HG02970 (cell line): ENCODE data around the gene GANC.

Source experiments
- ATAC-seq: cut with Tn5 transposase; IDR thresholded peaks from one replicate; pipeline ENCODE4 v1.9.1; 2021; ENCODE audit warnings: mild to moderate bottlenecking, moderate library complexity, moderate number of reproducible peaks; ENCODE audit not compliant: unreplicated experiment, low FRiP score

Gene GANC

DNA sequence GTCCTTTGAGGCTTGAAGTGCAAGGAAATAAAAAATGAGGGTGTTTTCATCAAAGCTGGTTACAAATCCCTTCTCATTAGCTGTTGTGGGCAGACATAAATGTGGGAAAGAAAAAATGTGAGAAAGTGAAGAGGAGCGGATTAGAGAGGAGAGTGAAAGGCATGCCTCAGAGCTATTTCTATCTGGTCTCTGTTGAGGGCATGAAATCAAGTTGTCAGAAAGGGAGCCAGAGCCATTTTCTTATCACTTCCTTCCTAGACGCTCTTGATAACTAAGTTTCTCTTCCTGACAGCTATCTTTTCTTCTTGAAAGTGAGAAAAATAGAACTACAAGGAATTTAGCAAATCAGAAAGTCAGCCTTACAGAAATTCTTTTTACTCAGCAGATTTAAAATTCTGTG, 65.5 kb downstream of the GANC start:
- ATAC-seq: no peak

DNA sequence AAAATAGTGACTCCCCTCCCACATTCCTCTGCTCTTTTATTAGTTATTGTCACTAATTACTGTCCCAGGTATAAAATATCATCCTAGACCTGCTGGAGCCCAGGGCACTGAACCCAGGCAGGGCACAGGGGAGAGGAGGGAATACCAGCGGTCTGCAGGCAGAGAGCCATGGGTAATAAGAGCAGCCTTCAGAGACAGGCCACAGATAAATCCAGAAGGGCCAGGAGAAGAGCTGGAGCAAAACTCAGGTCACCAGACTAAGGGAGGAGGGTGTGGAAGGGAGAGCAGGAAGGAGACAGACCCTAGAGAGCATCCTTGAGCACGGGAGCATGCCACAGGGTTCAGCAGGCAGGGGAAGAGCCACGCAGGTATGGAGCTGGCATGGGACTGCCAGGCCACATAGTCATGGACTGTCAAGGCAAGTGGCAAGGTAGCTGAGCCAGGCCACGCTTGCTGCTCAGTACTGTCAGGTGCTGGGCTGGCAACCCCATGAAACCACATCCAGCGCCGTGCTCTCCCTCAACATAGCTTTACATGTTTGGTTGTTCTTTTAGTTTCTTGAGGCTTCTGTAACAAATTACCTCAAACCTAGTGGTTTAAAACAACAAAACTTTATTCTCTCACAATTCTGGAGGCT, 70.7 kb downstream of the GANC start:
- no peak for ATAC-seq

DNA sequence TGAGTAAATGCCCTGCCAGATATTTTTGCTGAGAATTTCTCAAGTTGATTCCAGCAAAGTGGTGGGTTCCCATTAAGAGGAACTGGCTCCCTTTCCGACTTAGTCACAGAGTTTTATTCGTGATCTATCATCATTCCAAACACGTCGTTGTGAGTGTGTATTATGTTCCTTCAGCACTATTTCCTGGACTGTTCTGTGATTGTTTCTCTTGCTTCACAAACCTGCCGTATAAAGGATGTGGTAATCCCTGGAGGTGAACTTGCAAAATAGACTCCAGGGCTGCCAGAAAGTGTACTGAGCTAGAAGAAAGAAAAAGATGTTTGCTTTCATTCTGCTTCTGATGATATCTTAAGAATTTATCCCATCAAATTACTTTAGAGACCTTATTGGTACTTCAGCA, 71.8 kb downstream of the GANC start:
- ATAC-seq: no peak

DNA sequence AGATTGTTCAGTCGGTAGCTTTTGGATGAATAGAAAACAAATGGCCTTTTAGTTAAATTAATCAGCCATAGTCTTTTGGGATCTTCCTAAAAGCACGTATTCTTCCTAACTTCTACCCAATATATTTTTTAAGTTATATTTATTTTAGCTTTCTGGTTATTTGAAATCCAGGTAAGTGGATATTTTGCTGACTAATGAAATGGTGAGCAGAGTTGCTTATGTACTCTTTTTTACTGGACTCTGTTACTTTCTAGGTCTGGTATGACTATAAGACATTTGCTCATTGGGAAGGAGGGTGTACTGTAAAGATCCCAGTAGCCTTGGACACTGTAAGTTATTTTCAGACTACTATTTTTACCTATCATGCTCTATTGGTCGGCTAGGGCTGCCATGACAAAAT, 72.5 kb downstream of the GANC start:
- ATAC-seq: no peak

DNA sequence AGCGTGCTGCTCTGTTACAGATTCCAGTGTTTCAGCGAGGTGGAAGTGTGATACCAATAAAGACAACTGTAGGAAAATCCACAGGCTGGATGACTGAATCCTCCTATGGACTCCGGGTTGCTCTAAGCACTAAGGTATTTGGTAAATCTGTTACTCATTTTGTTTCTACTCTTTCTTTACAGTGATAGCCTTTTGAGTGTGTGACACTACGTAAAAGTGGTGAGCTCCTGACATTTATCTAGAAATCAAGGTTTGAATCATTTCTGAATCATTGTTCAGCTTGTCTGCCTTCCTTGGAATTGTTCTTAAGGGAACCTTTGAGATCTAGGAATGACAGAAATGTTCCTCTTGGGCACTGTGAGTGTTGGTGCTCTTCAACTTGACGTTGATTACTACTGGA, 75.1 kb downstream of the GANC start:
- no peak for ATAC-seq

DNA sequence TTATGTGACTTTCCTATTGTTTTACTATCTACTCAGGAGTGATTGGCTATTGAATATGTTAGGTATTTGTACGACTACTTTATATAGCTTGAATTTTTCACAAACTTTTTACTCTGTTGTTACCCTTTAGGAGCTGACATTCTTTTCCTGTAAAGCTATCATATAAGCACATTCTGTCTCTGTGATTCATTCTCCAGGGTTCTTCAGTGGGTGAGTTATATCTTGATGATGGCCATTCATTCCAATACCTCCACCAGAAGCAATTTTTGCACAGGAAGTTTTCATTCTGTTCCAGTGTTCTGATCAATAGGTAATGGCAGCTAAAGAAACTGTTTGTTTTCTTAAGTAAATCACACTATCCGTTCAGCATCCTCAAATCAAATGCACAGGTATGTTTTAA, 76.2 kb downstream of the GANC start:
- ATAC-seq: no peak

DNA sequence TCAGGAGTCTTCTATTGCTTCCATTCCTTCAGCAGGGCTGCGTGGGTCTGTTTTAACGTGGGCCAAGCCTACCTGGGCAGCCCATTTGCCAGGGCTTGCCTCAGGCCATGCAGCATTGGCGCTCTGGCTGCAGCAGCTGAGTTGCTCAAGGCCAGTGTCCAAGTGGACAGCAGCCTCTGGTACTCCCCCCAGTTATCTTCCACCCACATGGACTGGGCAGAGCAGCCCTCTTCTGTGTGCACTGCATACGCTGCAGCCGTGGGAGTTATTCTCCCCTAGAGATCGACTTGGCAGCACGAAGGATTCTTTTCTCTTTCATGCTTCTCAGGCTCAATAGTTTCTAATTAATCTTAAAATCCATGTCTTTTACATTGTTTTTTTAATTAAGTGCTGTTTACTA, 79.4 kb downstream of the GANC start:
- ATAC-seq: no peak

DNA sequence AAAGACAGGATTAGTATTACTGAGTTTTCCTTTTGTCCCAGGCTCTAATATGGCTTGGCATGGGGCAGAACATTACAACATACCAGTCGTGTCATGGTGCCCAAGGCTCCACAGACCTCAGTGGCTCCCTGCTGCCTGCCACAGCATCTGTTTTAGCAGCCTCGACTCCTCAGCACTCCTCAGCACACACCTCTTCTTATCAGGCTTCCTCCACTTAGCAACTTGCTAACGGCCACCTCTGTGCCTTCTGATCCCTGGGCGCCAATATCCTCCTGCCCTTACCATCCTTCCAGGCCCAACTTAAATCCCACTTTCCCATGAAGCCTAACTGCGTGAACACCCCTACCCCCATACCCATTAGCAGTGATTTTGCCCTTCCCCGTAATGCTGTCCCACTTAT, 80.1 kb downstream of the GANC start:
- ATAC-seq: no peak

DNA sequence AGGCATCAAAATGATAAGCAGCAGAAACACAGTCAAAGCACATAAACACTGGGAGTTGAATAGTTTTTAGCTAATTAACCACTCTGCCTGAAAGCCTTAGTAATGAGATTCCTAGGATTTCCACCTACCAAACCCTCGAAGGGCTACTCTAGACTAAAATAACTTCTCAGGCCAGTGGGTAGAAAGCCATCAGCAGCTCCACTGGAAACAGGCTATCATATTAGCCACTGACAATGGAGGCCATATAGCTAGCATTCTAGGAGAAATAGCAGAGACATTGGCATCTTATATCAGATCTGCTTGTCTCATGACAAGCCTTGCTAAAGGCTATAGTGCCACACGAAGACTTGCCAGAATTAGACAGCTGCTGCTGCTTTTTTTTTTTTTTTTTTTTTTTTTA, 81.8 kb downstream of the GANC start:
- ATAC-seq: no peak

DNA sequence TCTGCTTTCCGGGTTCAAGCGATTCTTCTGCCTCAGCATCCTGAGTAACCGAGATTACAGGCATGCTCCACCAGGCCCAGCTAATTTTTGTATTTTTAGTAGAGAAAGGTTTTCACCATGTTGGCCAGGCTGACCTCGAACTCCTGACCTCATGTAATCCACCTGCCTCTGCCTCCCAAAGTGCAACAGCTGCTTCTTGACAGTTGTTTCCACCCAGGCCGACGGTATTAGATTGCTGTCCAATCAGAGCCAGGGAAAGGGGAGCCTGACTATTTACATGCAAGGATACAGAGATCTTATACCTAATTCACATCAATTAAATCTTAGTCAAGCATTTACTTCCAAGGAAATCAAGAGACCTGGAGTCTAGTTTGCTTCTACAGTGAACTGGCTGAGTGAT, 82.3 kb downstream of the GANC start:
- no peak for ATAC-seq

DNA sequence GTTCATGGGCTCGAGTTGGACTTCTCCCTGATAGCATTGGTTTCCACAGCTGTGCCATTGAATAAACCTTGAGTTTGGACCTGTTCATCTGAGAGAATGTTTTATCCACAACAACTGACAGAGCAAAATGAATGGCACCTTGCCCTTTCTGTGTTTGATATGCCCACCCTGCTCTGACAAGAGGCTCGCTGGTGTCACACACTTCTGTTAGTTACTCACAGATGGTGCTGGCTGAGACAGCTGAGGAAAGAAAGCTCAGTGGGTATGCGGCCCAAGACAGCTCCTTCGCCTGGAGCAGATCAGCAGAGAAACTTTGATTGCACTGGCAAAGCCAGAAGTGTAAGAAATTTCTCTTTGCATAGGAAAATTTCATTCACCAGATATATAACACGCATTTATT, 83.8 kb downstream of the GANC start:
- ATAC-seq: no peak

DNA sequence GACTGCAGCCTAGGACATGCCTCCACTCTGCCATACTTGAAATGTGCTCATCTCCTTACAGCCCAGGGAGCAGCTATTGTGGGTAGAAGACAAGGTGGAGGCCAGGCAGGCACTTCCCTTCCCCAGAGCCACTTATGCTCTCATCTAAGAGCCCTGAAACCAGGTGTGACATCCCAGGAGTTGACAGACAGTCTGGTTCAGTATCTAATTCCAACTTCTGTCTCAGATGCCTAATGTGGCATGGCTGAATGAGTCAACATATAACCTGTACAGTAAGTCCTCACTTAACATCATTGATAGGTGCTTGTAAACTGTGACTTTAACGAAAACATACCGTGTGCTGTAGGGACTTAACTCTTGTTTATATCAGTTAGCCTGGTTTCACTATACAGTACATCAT, 85.1 kb downstream of the GANC start:
- no peak for ATAC-seq

DNA sequence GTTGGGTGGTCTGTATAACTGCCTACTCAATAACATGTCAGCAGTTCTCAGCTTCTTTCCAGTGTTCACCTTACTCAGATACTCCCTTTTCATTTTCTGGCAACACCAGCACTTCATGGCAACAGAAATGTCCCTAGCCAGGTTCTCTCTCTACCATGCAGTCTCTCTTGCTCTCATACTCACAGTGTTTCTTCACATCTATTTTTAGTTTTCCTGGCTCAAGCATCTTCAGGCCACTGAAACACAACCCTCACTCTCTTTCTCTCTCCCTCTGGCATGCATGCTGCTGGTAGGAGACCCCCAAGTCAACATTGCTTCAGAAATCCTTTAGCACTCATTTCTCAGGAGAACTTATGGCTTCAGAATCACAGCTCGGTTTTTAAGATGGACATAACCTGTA, 86.2 kb downstream of the GANC start, which contains the start of gene CAPN3:
Gene CAPN3 (plus strand): TSS at position 253 of the 400 bp plus-strand sequence. CDS start 305 bp downstream, outside the sequence.
- no peak for ATAC-seq

DNA sequence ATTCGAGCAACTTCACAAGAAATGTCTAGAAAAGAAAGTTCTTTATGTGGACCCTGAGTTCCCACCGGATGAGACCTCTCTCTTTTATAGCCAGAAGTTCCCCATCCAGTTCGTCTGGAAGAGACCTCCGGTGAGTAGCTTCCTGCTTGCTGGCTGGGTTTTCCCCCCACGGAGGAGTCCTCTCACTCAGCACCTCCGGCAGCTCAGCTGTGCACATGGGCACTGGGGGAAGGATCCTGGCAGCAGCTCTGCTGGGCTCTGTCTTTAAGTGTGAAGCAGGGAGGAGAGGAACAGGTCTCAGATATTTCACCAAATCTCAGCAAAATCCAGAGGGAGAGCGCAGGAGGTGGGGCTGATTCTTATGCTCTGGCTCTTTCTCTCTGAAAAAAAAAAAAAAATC, 87.0 kb downstream of the GANC start:
- no peak for ATAC-seq

DNA sequence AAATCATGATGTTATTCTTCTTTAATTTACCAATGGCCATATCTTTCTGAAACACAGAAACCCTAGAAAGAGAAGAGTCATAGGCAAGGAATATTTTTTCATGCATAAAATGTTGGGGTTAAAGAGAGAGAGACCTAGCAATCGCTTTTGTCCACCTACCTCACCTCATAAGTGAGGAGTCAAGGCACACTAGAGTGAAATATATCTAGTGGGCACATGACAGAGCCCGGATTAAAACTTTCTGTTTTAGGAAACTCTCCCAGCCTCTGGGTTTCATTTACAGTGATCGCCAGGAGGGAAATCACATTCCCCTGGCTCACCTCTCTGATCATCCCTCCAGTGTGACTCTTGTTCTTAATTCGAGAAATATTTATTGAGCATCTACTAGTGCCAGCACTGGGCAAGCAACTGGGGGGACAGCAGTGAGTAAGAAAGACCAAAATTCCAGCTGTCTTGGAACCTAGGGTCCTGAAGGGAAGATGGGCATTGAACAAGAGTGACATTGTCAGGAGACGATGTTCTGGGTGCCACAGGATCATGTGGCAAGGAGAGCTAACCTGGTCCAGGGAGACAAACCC, 87.6 kb downstream of the GANC start:
- ATAC-seq: no peak

DNA sequence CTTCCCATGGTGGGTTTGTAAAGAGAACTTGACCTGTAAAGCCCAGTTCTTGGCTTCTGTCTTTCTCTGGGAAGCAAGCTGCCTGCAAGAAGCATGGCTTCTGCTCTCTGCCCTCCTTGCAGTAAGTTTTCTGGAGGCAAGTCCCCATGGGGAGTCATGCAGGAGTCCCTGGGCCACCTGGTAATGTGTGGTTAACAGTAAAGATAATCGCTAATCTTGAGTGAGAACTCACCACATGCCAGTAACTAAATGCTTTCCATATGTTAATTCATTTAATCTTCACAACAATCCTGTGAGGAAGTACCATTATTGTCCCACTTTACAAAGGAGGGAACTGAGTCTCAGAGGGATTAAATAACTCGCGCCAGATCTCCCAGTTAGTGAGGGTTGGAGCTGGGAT, 90.5 kb downstream of the GANC start:
- ATAC-seq: no peak

DNA sequence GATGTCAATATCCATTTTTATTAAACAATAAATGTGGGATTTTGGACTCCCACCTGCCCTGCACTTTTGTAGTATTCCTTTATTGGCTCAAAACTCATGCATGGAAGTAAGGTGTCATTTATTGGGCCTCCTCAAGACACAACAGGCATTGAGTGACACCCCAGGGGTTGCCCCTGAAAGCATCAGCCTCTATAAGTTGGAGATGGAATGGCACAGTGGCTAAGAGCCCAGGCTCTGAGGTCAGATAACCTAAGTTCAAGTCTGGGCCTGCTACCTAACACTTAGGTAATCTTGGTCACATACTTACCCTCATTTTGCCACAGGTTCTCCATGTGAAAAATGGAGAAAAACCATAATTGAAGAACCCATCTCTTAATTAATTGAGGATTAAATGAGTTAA, 90.9 kb downstream of the GANC start:
- ATAC-seq: no peak

DNA sequence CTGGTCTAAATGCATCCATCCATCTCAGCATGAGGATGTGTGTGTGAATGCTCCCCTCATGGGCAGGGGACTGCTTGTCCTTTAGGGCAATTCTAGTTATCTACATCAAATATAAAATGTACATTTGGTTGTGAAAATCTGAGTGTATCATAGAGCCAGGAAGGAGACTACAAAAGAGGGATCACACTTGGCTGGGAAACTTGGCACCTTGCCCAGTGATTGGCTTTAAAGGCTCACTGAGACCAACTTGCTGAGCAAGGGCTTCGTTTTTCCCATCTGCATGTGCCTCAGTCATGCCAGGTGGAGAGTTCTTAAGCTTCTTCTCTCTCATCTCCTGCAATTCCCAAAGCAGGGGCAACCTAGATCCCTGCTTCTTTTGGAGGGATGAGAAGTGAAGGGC, 91.5 kb downstream of the GANC start:
- no peak for ATAC-seq

DNA sequence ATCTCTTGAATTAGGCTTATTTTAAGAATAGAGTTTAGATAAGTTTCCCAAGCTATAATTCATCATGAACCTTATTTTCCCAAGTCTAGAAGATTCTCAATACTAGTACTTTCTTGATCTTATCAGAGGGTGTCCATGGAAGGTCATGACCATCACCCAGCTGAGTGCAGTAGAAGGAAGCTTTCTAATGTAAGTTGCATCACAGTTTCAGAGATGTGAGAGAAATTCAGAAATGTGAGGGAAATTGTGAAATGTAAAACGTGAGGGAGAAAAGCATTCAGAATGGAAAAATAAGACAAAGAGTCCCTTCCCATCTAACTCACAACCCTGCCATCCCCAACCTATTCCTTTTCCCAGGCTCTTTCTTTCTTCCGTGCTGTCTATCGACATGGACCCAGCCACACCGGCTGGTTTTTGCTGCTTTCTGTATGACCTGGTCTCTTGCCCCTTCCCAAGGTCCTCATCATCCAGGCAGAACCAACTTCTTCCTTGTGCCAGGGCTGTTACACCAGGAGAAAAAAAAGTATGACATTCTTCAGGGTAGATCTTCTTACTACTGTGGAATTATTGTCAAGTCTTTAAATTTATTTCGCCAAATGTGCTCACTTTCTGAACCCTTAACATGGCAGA, 93.0 kb downstream of the GANC start:
- ATAC-seq: no peak

DNA sequence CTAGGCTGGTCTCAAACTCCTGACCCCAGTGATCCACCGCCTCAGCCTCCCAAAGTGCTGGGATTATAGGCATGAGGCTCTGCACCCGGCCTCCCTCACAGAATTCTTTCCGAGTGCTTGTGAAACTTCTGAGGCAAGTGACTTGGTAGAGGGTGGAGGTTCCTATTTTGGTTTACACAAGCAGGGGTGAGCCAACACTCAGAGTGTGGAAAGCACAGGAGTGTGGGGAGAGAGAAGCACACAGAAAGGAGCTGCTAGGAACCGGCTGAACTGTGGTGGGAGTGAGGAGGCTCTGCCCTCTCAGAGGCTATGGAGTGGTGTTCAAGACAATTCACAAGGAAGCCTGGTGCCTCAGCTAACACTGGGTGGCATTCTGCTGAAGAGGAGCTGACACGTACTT, 94.0 kb downstream of the GANC start:
- no peak for ATAC-seq

DNA sequence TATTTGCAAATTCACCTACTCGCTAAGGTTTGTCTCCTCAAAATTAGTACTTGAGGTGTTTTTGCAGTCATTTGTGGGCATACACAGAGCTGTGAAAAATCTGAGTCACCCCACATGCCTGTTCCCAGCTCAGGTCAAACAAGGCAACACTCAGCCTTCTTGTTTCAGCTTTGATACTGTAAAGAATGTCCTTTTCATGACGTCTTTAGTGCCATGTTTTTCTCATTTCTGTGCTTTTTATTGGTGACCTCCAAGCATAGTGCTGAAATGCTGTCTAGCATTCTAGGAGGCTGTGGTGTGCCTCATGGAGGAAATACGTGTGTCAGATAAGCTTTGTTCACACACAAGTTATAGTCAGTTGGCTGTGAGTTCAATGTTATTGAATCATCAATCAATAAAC, 95.1 kb downstream of the GANC start:
- ATAC-seq: no peak

DNA sequence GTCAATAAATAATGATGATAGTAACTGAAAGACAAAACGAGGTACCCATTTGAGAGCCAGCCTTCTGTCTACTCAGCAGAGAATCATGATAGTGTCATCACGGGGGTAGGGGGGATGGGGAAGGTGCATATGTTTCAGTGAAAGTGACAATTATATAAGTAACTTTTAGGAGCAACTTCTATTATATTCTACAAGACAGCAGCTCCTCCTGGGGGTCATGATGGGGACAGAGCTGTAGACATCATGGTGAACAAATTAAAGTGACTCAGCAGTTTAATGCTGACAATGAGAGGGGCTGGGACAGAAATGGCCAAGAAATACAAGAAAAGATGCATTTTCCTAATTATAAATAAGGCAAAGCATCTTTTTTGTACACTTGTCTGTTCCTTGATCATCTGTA, 98.1 kb downstream of the GANC start:
- ATAC-seq: no peak
